SK-N-SH (cell line): Measurements from ENCODE around the gene RAI1. TPM values are rescaled to one million over a fixed set of nuclear protein-coding genes. Genes with fewer than 3 reads are reported as not detected.

ENCODE experiments used
- CTCF ChIA-PET: fragments of 300-600, 350-600 bp; formaldehyde crosslinking; extraction: SDS; loops from one replicate; lab custom pipeline; 2021; lab: Yijun Ruan, JAX
- POLR2A ChIA-PET: fragments of 350-600 bp; sonication (Branson Sonifier 250); formaldehyde crosslinking; extraction: SDS; loops from one replicate; lab custom pipeline; 2020; ENCODE audit warnings: antibody characterized with exemption, inconsistent platforms; lab: Yijun Ruan, JAX
- DNase-seq: peaks from one replicate; pipeline ENCODE4 v3.0.0; 2012
- H2AFZ ChIP-seq: fragments of 200-600 bp; sonication (generic); 2 replicates; pipeline ENCODE4 v1.8.1; 2016; ENCODE audit warnings: antibody characterized with exemption, mild to moderate bottlenecking, low read depth
- H3F3A ChIP-seq: fragments of 200-600 bp; sonication (generic); replicated peaks from 2 replicates; pipeline ENCODE3; 2016; ENCODE audit warnings: antibody characterized with exemption, mild to moderate bottlenecking; ENCODE audit not compliant: insufficient read depth
- H3K27ac ChIP-seq, 2 experiments: fragments of 200-500 bp in 1 of 2; fragments of 200-600 bp in 1 of 2; sonication (Bioruptor generic) in 1 of 2; sonication (generic), shearing (Covaris generic) in 1 of 2; 2 replicates each; pipeline versions ENCODE4 v1.5.1 to v1.6.1; 2014 to 2016; ENCODE audit warnings: low read depth in 2 of 2, inconsistent platforms in 1 of 2, low read length in 1 of 2, mild to moderate bottlenecking in 1 of 2, mixed read lengths in 1 of 2
- H3K27me3 ChIP-seq: fragments of 200-600 bp; sonication (generic), shearing (Covaris generic); 2 replicates; pipeline ENCODE4 v1.6.1; 2016; ENCODE audit warnings: mixed run types; ENCODE audit not compliant: insufficient read depth
- H3K36me3 ChIP-seq, 2 experiments: fragments of 200-500 bp in 1 of 2; fragments of 200-600 bp in 1 of 2; sonication (Bioruptor generic) in 1 of 2; sonication (generic) in 1 of 2; replicated peaks in 1 of 2; 2 replicates each; pipeline versions ENCODE3 to v1.5.1; 2014 to 2016; ENCODE audit warnings: low read length in 1 of 2, mild to moderate bottlenecking in 1 of 2; ENCODE audit not compliant: insufficient read depth in 2 of 2, control insufficient read depth in 1 of 2
- H3K4me1 ChIP-seq, 2 experiments: fragments of 200-500 bp in 1 of 2; fragments of 200-600 bp in 1 of 2; sonication (Bioruptor generic) in 1 of 2; sonication (generic), shearing (Covaris generic) in 1 of 2; 2 replicates each; pipeline versions ENCODE4 v1.5.1 to v1.6.1; 2014 to 2016; ENCODE audit warnings: low read depth in 1 of 2, low read length in 1 of 2, mixed run types in 1 of 2; ENCODE audit not compliant: insufficient read depth in 2 of 2, control insufficient read depth in 1 of 2
- H3K4me2 ChIP-seq: fragments of 200-600 bp; sonication (generic), shearing (Covaris generic); 2 replicates; pipeline ENCODE4 v1.6.1; 2017; ENCODE audit warnings: mixed run types
- H3K4me3 ChIP-seq, 2 experiments: fragments of 200-500 bp in 1 of 2; fragments of 200-600 bp in 1 of 2; sonication (Bioruptor generic) in 1 of 2; sonication (generic), shearing (Covaris generic) in 1 of 2; 2 replicates each; pipeline versions ENCODE4 v1.5.1 to v1.8.1; 2014 to 2016; ENCODE audit warnings: low read depth in 2 of 2, inconsistent platforms in 1 of 2, low read length in 1 of 2, mild to moderate bottlenecking in 1 of 2, mixed read lengths in 1 of 2, moderate library complexity in 1 of 2
- H3K79me2 ChIP-seq: fragments of 200-600 bp; sonication (generic); 2 replicates; pipeline ENCODE4 v1.8.1; 2017; ENCODE audit warnings: mild to moderate bottlenecking; ENCODE audit not compliant: insufficient read depth
- H3K9ac ChIP-seq: fragments of 200-600 bp; sonication (generic); 2 replicates; pipeline ENCODE4 v1.6.1; 2017; ENCODE audit warnings: mixed run types
- H3K9me2 ChIP-seq: fragments of 200-600 bp; sonication (generic); 2 replicates; pipeline ENCODE4 v1.6.1; 2017; ENCODE audit warnings: mixed run types
- H3K9me3 ChIP-seq: fragments of 200-600 bp; sonication (generic); 2 replicates; pipeline ENCODE4 v1.6.1; 2017; ENCODE audit warnings: mixed run types, mild to moderate bottlenecking, moderate library complexity
- H4K20me1 ChIP-seq: fragments of 200-600 bp; sonication (generic); 2 replicates; pipeline ENCODE4 v1.6.1; 2017; ENCODE audit warnings: mild to moderate bottlenecking, mixed run types; ENCODE audit not compliant: insufficient read depth
- EZH2phosphoT487 ChIP-seq: fragments of 200-600 bp; sonication (generic); IDR thresholded peaks from 2 replicates; pipeline ENCODE4 v1.6.1; 2017; ENCODE audit warnings: low read depth, mixed run types, mild to moderate bottlenecking, antibody characterized with exemption, moderate library complexity, borderline replicate concordance
- JUND ChIP-seq: IDR thresholded peaks from 2 replicates; pipeline ENCODE4 v1.4.0; 2012
- NRF1 ChIP-seq: IDR thresholded peaks from 2 replicates; pipeline ENCODE4 v1.6.1; 2012; ENCODE audit warnings: low read depth, mild to moderate bottlenecking, low read length
- TEAD4 ChIP-seq: IDR thresholded peaks from 2 replicates; pipeline ENCODE4 v1.4.0; 2012; ENCODE audit warnings: mild to moderate bottlenecking, borderline replicate concordance; ENCODE audit not compliant: insufficient read depth
- WGBS: methylation state at CpG from one replicate; pipeline ENCODE4 v1.1.6; 2017; ENCODE audit warnings: low lambda C conversion rate; 5-methylcytosine and 5-hydroxymethylcytosine counted together
- polyA plus RNA-seq, 3 experiments: library from polyadenylated mRNA; depleted of rRNA; stranded (reverse); fragments of >200 nt; gene quantifications; 2 replicates each; pipeline ENCODE4 v1.2.3, GENCODE V29; 2012
- TF ChIP-seq, protein P1 (sequence below): fragments of 150-350 bp; IDR thresholded peaks from 2 replicates; pipeline ENCODE4 v1.6.1; 2016; ENCODE audit warnings: mild to moderate bottlenecking, low read depth, low read length

RAI1 gene
- polyA plus RNA-seq, 1 of the 3 experiments (the other 2 are of a cell fraction) = 4.7 TPM

DNA sequence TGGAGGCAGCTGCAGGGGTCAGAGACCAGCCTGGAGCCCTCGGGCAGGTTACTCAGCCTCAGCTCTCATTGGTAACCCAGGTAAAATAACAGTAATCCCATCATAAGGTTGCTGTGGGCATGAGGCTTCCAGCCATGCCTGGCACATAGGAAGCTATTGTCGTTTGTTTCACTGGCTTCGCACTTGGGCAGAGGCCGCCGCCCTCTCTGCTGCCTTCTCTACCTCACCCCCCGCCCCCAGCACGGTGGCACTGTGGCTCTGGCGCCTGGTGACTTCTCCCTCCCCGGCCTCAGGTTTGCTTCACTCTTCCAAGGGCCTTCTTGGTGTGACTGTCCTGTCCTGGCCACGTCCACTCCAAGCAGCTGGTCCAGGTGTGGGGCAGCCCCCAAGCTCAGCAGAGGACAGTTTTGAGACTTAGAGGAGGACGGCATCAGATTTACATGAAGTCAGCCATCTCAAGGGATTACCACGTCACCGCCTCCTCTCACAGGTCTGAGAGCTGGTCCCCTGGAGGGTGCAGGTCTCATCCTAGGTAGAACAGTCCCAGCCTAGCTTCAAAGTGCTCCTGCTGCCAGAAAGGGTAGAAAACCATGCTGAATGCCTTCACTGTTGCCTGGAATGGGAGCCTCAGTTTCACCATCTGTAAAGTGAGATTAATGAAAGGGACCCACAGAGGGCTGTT lies 120.7 kb downstream of the RAI1 start:
- no peak overlapping the region for H3K4me2 ChIP-seq
- H3K4me1 ChIP-seq = peaks cover 0 to 20% of the 10 kb centered on the region in 2 experiments; a peak in 1 of 4 replicates
- no peaks in the 10 kb centered on the region for H3K9me2 ChIP-seq
- TF ChIP-seq TEAD4 (no peak), NRF1 (no peak)
- H3K36me3 ChIP-seq = peaks cover 9 to 54% of the 10 kb centered on the region in 2 experiments
- no peaks in the 10 kb centered on the region for H3K27me3 ChIP-seq
- H3K9ac ChIP-seq = no peak overlapping the region
- H3F3A ChIP-seq = no peaks in the 10 kb centered on the region
- H3K4me3 ChIP-seq = no peak overlapping the region
- no peaks in the 10 kb centered on the region for H3K9me3 ChIP-seq
- CTCF ChIA-PET = interaction anchor here (1.2 to 3.0 kb wide), 7 partner anchors 10 to 120 kb away, joined by 3 to 13 read pairs (median 4); partner anchors contain the start of gene RAI1
- no peaks in the 10 kb centered on the region for H3K79me2 ChIP-seq
- DNase-seq = no peak
- H2AFZ ChIP-seq = no peak overlapping the region
- peaks cover 14% of the 10 kb centered on the region; the same call in 1 of the 2 replicates for H4K20me1 ChIP-seq
- no peak overlapping the region for H3K27ac ChIP-seq
- WGBS = 98% methylated on average over 12 of the region's 13 CpGs
- POLR2A ChIA-PET = interaction anchor here (1.0 kb wide), 1 partner anchor 34 kb away, joined by 3 read pairs; the partner anchor contains the start of gene SREBF1

DNA sequence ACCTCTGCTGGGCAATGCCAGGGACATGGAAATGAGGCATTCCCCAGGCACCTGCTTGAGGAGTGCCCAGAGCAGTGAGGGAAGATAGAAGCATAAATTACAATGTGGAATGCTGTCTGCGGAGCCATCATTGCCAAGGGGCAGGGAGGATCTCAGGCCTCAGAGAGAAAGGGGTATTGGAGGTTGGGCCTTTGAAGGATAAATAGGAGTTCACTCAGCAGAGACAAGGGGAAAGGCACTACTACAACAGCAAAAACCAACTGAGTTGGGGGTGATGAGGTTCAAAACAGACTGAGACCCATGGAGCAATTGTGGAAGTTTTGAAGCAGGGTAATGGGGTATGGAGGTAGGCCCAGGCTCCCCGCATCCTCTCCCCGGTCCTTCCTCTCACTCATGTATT lies 122.7 kb downstream of the RAI1 start:
- Histone ChIP-seq H3K9ac (no peak overlapping the region), H2AFZ (no peak overlapping the region), H3K36me3 (peaks cover 9 to 40% of the 10 kb centered on the region in 2 experiments), H3K9me2 (no peaks in the 10 kb centered on the region), H3K4me3 (no peak overlapping the region), H3K4me1 (peaks cover 0 to 31% of the 10 kb centered on the region in 2 experiments; a peak in 1 of 4 replicates), H4K20me1 (peaks cover 6% of the 10 kb centered on the region; the same call in 1 of the 2 replicates), H3K27ac (no peak overlapping the region), H3K79me2 (no peaks in the 10 kb centered on the region), H3K4me2 (no peak overlapping the region), H3K9me3 (no peaks in the 10 kb centered on the region), H3K27me3 (no peaks in the 10 kb centered on the region), H3F3A (no peaks in the 10 kb centered on the region)
- ChIA-PET POLR2A (no interaction called here), CTCF (no interaction called here)
- WGBS = 92% methylated on average over 2 of the region's 3 CpGs
- TF ChIP-seq EZH2phosphoT487 = no peak
- no peak for DNase-seq

DNA sequence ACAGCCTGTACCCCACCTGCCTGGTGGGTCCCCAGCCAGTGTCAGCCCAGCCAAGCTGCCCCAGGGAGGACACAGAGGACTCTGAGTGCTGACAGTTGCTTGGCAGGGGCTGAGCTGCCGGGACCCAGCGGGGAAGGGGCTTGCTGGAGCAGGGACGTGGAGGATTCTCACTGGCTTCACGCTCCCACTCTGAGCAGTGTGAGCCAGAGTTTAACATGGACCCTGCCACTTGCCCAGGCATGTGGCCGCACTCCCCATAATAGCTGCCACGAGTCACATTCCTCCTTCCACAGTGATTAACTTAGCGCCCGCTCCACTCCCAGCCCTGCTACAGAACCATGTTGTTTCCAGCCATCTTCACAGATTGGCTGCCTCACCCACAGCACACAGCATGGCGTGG lies 124.3 kb downstream of the RAI1 start:
- Histone ChIP-seq H3K36me3 (peaks cover 9 to 43% of the 10 kb centered on the region in 2 experiments), H3K4me2 (no peak overlapping the region), H3K4me3 (no peak overlapping the region), H3F3A (no peaks in the 10 kb centered on the region), H2AFZ (no peak overlapping the region), H3K4me1 (peaks cover 0 to 31% of the 10 kb centered on the region in 2 experiments; a peak in 1 of 4 replicates), H3K27me3 (no peaks in the 10 kb centered on the region), H3K79me2 (no peaks in the 10 kb centered on the region), H3K27ac (peak overlapping the region in 1 of 2 experiments; percentile 35; a peak in 1 of 4 replicates), H3K9ac (no peak overlapping the region), H3K9me2 (no peaks in the 10 kb centered on the region), H4K20me1 (no peaks in the 10 kb centered on the region), H3K9me3 (no peaks in the 10 kb centered on the region)
- ChIA-PET POLR2A (no interaction called here), CTCF (interaction anchor here (4.1 kb wide), 1 partner anchor 113 kb away, joined by 16 read pairs; no protein-coding TSS in a partner anchor)
- DNase-seq = no peak
- no peak for TF ChIP-seq EZH2phosphoT487
- TF ChIP-seq, protein P1, sequence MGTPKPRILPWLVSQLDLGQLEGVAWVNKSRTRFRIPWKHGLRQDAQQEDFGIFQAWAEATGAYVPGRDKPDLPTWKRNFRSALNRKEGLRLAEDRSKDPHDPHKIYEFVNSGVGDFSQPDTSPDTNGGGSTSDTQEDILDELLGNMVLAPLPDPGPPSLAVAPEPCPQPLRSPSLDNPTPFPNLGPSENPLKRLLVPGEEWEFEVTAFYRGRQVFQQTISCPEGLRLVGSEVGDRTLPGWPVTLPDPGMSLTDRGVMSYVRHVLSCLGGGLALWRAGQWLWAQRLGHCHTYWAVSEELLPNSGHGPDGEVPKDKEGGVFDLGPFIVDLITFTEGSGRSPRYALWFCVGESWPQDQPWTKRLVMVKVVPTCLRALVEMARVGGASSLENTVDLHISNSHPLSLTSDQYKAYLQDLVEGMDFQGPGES = no peak
- no peak for TF ChIP-seq JUND
- 88% methylated on average over 7 of the region's 9 CpGs for WGBS
